Mononuclear cell (primary cell): ENCODE results near the gene TH. TPM values are rescaled to one million over a fixed set of nuclear protein-coding genes. Genes with fewer than 3 reads are reported as not detected.

Experiments used
- H3K27me3 ChIP-seq: 2 replicates; pipeline ENCODE4 v1.6.0; 2011; ENCODE audit warnings: low read length, control low read depth; ENCODE audit not compliant: insufficient read depth
- H3K4me1 ChIP-seq: 2 replicates; pipeline ENCODE4 v1.5.1; 2011; ENCODE audit warnings: mild to moderate bottlenecking, low read length, control low read depth; ENCODE audit not compliant: insufficient read depth
- H3K4me3 ChIP-seq: 2 replicates; pipeline ENCODE4 v1.5.1; 2011; ENCODE audit warnings: mild to moderate bottlenecking, low read length, moderate library complexity
- H3K9me3 ChIP-seq: 2 replicates; pipeline ENCODE4 v1.5.1; 2011; ENCODE audit warnings: low read depth, mild to moderate bottlenecking, control low read depth, low read length
- total RNA-seq: library from RNA; depleted of rRNA; stranded (reverse); fragments of >200 nt; gene quantifications from one replicate; pipeline ENCODE4 v1.2.3, GENCODE V29; 2012

The TH gene
- total RNA-seq, 1 donor, result not detected

DNA sequence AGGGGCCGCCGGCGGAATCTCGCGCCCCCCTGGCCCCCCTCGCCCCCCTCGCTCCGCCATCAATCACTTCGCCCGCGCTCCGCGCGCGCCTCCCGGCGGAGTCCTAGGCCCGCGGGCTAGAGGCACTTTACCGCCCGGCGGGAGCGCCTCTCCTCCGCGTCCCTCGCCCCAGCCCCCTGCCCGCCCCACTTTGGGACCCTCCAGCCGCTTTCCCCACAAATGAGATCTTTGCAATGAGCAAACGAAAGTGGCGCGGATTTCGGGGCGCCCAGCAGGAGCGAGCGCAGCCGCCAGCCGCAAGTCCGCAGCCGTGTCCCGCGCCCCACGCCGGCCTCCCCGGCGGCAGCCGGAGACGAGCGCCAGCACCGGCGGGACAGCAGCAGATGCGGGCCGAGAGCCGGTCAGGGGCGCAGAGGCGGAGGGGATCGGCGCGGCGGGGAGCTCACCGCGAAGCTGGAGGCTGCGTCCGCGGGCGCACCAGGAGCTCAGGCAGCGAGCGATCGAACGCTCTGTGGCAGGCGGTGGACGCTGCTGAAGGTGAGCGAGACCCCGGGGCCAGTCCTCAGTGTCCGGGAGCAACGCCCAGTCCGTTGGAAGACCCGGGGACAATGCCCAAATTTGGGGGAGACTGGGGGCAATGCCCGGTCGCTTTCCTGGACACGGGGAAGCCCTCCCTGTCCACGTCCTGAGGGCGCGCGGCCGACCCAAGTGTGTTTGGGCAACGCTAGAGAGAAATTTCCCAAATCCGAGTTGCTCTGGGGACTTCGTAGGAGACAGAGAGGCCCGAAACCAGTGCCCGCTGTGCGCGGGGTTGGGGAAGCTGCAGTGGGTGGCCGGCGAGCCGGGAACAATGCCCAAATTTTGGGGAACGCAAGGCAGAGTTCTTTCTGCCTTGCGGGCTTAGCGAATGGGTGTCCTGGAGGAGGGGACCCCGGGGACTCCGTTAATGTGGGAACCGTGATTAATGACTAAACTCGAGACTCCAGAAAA is 30.9 kb downstream of the TH start:
- Histone ChIP-seq H3K9me3 (no peaks in the 10 kb centered on the region), H3K4me1 (peaks cover 14% of the 10 kb centered on the region), H3K4me3 (no peak overlapping the region), H3K27me3 (peaks cover 60% of the 10 kb centered on the region)

DNA sequence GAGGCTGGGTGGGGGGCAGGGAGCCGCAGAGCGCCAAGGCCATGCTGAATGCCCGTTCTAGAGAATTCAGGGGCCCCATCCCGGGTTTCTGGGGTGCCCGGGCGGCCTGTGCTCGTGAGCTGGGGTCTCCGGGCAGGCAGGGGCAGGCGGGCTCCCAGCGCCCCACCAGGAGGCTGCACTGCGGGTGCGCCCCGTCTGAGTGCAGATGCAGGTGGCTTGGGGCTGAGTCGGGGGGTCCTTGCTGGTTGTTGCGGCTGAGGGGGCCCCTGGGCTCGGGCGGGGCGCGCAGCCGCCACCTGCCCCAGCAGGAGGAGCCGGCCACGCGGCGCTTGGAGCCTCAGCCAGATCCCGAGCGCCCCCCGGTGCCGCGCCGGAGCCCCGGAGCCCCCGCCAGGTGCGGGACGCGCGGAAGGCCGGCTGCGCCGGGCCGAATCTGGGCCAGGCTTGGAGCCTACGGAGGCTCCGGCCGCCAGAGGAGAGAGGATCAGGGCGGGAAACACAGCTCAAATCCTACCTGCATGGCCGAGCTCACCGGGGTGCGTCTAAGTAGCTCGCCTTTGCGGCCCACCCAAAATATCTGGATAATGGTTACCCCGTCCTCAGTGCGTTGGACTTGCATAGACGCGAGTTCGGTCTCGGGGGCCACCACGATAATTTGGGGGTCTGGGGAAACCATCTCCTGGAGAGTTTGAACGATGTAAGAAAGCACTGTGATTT is 31.8 kb downstream of the TH start:
- Histone ChIP-seq H3K27me3 (peaks cover 51% of the 10 kb centered on the region), H3K4me1 (peaks cover 14% of the 10 kb centered on the region), H3K9me3 (no peaks in the 10 kb centered on the region), H3K4me3 (no peak overlapping the region)

DNA sequence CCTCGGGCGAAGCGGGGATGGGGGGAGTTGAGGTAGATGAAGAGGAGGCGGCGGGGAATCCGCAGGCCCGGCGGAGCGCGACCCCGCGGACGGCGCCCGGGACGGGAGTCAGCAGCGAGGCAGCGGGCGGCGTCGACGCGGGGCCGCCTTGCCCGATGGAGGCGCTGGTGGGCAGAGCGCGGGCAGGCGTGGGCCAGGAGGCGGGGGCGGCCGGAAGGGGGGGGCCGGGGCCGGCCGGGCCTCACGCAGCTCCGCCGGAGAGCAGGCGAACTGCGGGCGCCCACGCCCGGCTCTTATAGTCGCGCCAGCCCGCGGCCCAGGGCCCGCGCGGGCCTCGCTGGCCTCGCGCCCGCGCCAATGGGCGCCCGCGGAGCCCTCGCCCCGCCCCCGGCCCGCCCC is 32.5 kb downstream of the TH start, which contains the start of gene IGF2:
IGF2 (minus strand) TSS at position 267 of the 399 bp plus-strand sequence. CDS start 3,866 bp downstream, outside the sequence.
- H3K27me3 ChIP-seq, result peaks cover 48% of the 10 kb centered on the region
- no peak within 1 kb of the TSS for H3K4me3 ChIP-seq

DNA sequence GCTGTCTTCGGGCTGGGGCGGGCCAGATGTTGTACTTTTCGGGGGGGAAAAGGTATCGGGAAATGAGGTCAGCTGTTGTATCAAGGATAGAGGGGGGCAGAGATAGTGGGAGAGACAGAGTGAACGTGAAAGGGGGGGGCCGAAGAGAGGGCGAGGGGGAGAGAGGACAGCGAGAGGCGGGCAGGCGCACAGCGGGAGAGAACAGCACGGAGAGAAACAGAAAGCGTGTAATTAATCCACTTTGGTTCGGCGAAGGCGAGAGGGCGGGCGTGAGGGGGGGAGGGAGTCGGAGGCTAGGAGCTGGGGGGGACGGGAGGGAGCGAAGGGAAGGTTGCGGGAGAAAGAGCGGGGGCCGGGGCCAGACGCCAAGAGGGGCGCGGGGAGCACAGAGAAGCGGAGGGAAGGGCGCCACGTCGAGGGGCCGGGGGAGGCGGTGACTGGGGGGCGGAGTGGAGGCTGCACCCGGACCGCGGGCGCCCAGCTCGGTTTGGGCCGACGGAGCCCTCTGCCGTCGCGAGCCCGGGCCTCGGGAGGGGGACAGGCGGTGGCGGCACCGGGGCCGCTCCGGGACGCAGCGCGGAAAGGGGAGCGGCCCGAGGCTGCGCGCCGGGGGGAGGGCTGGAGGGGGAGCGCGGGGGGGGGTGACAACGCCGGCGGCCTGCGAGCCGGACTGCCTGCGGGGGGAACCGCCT is 33.0 kb downstream of the TH start:
- Histone ChIP-seq H3K4me3 (no peak overlapping the region), H3K9me3 (no peaks in the 10 kb centered on the region), H3K27me3 (peaks cover 42% of the 10 kb centered on the region), H3K4me1 (peaks cover 9% of the 10 kb centered on the region)

More for the DNA sequence above, 32.5 kb downstream of the TH start, which contains the start of gene IGF2:
- Histone ChIP-seq H3K9me3 (no peaks in the 10 kb centered on the region), H3K4me1 (peaks cover 12% of the 10 kb centered on the region)

DNA sequence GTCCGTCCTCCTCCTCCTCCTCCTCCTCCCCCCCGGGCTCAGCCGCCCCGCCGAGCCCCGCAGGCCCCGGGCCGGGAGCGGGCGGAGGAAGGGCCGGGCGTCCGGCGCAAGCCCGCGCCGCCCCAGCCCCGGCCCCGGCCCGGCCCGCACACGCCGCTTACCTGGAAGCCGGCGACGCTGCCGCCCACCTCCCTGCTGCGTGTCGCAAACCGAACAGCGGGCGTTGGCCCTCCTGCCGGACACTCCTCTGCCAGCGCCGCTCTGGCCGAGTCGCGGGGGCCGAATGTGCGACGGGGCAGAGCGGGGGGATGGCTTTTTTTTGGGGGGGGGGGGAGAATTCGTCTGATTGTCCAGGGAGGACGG is 33.6 kb downstream of the TH start:
- Histone ChIP-seq H3K4me3 (no peak overlapping the region), H3K9me3 (no peaks in the 10 kb centered on the region), H3K27me3 (peaks cover 39% of the 10 kb centered on the region), H3K4me1 (peaks cover 9% of the 10 kb centered on the region)

DNA sequence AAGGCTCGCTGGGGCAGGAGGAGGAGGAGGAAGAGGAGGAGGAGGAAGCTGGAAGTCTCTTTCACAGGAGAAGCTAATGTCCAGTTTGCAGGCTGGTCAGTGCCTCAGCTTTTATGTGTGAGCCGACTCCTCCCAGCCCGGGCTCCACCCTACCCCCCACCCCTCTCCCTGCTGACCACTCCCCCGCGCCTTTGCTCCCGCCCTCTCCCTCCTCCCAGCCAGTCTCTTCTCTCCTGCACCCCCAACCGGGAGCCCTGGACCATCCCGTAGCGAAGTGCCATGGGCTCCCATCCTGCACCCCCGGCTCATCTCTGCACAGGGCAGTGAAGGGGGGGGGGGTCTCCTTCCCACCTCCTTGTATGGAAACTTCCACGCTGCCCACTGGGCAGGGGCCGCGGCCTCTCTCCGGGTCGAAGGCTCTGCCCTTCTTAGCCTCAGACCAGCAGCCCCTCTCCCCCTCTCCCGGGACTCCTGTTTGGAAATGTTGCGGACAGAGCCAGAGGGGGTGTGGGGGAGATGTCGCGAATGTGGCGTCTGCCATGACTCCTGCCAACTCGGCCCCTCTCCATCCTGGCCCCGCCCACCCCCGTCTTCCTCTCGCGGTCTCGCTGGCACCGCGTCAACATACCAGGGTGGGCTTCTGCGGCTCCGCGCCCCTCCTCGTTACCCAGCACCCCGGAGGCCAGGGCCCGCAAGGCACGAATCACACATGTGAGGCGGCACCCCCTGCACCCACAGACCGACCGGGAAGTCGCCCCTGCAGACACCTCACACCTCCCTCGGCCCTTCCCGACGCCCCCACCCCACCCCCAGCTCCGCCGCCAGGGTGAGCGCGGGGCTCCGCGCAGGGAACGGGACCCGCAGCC is 34.2 kb downstream of the TH start:
- Histone ChIP-seq H3K27me3 (peaks cover 33% of the 10 kb centered on the region), H3K9me3 (no peaks in the 10 kb centered on the region)

DNA sequence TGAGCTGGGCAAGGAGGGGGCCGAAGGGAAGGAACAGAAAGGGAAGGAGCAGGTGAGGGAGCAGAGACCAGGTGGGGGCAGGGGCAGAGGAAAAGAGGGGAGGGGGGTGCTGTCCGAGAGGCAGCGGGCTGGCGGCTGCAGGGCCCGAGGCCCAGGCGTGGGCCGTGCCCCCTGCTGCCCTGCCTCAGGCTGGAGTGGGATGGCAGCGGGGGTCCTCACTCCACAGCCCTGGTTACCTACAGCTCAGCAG is 34.7 kb downstream of the TH start:
- Histone ChIP-seq H3K27me3 (peaks cover 27% of the 10 kb centered on the region), H3K4me3 (no peak overlapping the region), H3K4me1 (peaks cover 9% of the 10 kb centered on the region), H3K9me3 (no peaks in the 10 kb centered on the region)

More for the DNA sequence above, 34.2 kb downstream of the TH start:
- Histone ChIP-seq H3K4me3 (no peak overlapping the region), H3K4me1 (peaks cover 9% of the 10 kb centered on the region)

DNA sequence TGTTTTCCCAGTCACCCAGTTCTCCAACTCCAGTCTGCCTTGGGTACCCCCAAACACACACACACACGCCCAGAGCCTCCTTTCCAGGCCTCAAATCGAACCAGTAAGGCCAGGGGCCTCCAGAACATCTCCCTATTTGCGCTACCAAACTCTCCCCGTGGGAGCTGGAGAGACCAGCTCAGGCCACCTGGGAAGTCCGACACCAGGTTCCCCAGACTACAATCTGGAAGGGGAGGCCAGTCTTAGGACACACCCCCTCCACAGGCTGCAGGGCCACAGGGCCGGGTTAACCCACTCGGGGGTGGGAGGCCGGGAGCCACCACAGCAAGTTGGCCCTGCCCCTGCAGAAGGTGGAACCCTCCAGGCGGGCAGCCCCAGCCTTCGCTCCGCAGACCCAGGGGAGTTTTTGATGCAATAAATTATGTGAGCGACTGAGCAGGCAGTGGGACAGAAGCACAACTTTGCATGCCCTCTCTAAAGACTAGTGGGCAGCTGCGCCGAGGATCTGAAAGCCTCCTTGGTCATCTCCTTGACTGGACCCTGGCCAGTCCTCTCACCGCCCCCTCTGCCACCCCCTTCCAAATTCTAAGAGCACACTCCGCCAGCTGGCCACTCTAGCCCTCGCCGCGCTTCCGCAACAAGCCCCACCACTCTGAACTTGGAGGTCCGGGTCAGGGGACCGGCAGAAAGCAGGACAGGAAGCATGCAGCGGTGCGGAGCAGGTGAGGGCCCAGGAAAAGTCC is 35.2 kb downstream of the TH start:
- H3K9me3 ChIP-seq, result no peaks in the 10 kb centered on the region
- no peak overlapping the region for H3K4me3 ChIP-seq
- H3K4me1 ChIP-seq, result peaks cover 9% of the 10 kb centered on the region
- H3K27me3 ChIP-seq, result peaks cover 22% of the 10 kb centered on the region

DNA sequence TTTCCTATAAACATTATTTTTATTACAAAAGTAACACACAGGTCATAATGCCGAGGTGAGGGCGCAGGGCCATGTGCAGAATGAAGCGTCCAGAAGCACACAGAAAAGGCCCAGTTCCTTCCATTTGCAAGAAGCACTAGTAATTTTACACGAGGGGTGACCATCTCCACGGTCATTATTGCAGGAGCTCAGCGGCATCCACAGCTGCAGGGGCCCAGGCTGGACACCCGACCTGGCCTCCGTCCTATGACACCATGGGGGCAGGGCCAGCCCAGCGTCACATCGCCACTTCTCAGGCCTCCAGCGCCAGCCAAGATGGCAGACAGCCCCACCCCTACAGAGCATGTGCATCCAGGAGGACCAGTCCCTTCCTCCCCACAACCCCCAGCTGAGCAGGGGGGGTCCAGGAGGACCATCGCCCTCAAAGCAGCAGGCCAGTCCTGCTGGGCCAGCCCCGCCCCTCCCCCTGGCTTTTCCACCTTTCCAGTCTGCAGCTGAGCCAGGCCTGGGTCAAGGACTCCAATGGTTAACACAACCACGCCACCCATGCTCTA is 35.9 kb downstream of the TH start:
- H3K4me1 ChIP-seq, result peaks cover 7% of the 10 kb centered on the region
- H3K9me3 ChIP-seq, result no peaks in the 10 kb centered on the region
- peaks cover 16% of the 10 kb centered on the region for H3K27me3 ChIP-seq
- no peak overlapping the region for H3K4me3 ChIP-seq

DNA sequence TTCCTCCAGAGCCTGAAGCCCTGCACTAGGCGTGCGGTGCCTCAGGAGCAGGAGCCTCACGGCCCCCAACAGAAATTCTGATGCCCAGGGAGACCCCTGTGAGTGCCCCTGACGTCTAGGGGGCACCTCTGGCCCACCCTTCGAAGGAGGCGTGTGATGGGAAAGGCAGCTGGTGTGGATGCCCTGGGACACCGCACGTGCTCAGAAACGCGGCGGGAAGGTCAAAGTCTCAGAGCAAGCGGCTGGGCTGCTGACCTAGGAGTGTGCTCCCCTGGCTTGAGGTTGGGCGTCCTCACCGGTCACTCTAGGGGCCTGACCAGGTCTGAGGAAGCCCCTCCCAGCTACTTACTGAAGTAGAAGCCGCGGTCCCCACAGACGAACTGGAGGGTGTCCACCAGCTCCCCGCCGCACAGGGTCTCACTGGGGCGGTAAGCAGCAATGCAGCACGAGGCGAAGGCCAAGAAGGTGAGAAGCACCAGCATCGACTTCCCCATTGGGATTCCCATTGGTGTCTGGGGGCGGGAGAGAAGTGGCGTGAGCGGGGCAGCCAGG is 36.5 kb downstream of the TH start:
- Histone ChIP-seq H3K4me3 (no peak overlapping the region), H3K4me1 (peaks cover 4% of the 10 kb centered on the region), H3K9me3 (no peaks in the 10 kb centered on the region), H3K27me3 (peaks cover 14% of the 10 kb centered on the region)

DNA sequence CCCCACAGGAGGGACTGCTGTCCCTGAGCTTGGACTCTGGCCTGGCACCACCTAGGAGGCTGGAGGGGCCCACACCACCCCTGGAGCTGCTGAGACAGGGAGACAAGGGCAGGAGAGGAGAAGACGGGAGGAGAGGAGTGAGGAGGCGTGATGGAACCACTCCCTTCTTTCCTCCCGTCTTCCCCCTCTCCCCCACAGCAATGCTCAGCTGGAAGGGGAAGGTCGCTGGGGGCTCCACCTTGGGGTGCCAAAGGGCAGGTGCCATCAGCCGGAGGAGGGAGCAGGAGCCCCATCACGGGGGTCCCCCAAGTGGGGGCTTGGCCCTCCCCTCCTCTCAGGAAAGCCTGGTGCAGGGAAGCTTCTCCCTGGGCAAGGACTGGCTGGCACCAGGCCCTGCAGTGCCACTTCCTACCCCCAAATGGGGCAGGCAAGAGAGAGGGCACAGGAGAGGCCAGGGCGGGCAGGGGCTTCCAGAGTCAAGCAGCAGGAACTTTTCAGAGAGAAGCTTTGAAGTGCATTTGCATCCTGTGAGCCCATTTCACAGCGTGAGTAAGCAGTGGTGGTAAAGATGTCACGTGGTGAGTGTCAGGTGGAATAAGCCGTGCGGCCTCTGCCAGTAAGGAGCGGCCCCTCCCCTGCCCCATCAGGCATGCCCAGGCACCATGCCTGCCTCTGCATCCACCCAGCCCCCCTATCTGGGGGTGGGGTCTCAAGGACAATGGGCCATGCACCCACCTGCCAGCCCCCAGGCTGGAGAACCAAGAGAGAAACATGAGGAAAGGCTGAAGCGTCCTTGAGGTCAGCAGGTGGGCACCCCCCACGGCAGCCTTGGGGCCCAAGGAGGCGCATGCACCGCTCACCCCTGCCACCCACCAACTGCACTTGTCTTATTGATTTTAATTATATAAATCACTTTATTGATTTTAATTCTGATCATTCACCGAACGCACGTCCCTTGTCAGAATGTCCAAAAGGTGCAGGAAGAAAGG is 37.3 kb downstream of the TH start:
- Histone ChIP-seq H3K4me1 (peaks cover 4% of the 10 kb centered on the region), H3K4me3 (no peak overlapping the region), H3K27me3 (peaks cover 12% of the 10 kb centered on the region), H3K9me3 (no peaks in the 10 kb centered on the region)

DNA sequence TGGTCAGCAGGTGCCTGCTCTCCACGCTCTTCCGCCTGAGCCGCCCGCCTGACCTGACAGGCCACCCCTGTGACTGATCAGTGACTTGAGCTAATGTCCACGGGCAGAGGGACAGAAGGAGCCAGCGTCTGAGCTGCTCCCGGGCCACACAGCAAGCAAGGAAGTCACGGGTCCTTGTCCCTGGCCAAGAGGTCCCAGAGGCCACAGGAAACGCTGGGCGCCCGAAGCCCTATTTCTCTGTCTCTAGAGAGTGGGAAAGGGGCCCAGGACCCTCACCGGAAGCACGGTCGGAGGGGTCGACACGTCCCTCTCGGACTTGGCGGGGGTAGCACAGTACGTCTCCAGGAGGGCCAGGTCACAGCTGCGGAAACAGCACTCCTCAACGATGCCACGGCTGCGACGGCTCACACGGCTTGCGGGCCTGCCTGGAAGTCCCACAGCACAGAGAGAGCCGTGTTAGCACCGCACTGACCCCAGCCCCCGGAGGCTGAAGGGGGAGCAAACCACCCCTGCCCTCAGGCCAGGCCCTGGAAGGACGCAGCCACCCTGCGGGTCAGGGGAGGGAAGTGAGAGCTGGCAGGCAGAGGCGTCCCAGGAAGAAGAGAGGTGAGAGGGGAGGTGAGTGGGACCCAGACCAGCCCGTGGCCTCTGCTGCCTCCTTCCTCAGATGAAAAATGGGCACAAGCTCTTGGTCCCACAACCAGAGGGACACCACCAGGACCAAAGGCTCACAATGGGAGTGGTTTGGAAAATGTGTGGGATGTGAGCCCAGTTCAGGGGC is 38.2 kb downstream of the TH start:
- peaks cover 12% of the 10 kb centered on the region for H3K27me3 ChIP-seq
- no peaks in the 10 kb centered on the region for H3K9me3 ChIP-seq
- H3K4me1 ChIP-seq, result peaks cover 4% of the 10 kb centered on the region
- no peak overlapping the region for H3K4me3 ChIP-seq
